Tibial nerve (tissue), 4 donors: ENCODE measurements around the gene LRRC8D. TPM values are rescaled to one million over a fixed set of nuclear protein-coding genes. Genes with fewer than 3 reads are reported as not detected.

Experiments
- DNase-seq, 2 donors: peaks; one replicate each; pipeline ENCODE4 v3.0.0-alpha.2; 2019; ENCODE audit warnings: low spot score in 2 of 2
- H3K27ac ChIP-seq, 4 donors: fragments of 200-600 bp; sonication (generic) in 3 of 4; one replicate each; pipeline ENCODE4 v1.5.1; 2017 to 2019; ENCODE audit warnings: mild to moderate bottlenecking in 1 of 4
- H3K27me3 ChIP-seq, 2 donors: fragments of 200-600 bp; sonication (generic) in 1 of 2; one replicate each; pipeline versions ENCODE4 v1.5.1 to v1.6.0; 2017 to 2019
- H3K36me3 ChIP-seq, 3 donors: fragments of 200-600 bp; sonication (generic); one replicate each; pipeline ENCODE4 v1.5.1; 2018 to 2019
- H3K4me1 ChIP-seq, 4 donors: fragments of 200-600 bp; sonication (generic) in 3 of 4; one replicate each; pipeline ENCODE4 v1.5.1; 2017 to 2019
- H3K4me3 ChIP-seq, 4 donors: fragments of 200-600 bp; sonication (generic) in 3 of 4; one replicate each; pipeline ENCODE4 v1.5.1; 2017 to 2019; ENCODE audit warnings: mild to moderate bottlenecking in 1 of 4, moderate library complexity in 1 of 4
- H3K9me3 ChIP-seq, 4 donors: fragments of 200-600 bp; sonication (generic) in 3 of 4; one replicate each; pipeline ENCODE4 v1.5.1; 2017 to 2019
- CTCF ChIP-seq, 5 experiments: fragments of 200-600 bp in 3 of 5; fragments of 450-650 bp in 2 of 5; sonication (generic) in 3 of 5; IDR thresholded peaks; one replicate each; pipeline ENCODE4 v1.5.1; 2016 to 2019; ENCODE audit warnings: antibody characterized with exemption in 5 of 5, mild to moderate bottlenecking in 3 of 5, moderate library complexity in 2 of 5
- EP300 ChIP-seq, 2 donors: sonication (generic); formaldehyde crosslinking; IDR thresholded peaks; one replicate each; pipeline ENCODE4 v1.6.1; 2017; ENCODE audit warnings: antibody characterized with exemption in 2 of 2, mild to moderate bottlenecking in 1 of 2
- POLR2A ChIP-seq, 2 donors: fragments of 450-650 bp; IDR thresholded peaks; one replicate each; pipeline ENCODE4 v1.6.1; 2017; ENCODE audit warnings: antibody characterized with exemption in 2 of 2, mild to moderate bottlenecking in 2 of 2, moderate library complexity in 2 of 2
- WGBS, 2 donors: methylation state at CpG; one replicate each; pipeline ENCODE4 v1.1.5; 2018; 5-methylcytosine and 5-hydroxymethylcytosine counted together
- total RNA-seq, 4 donors: library from RNA; depleted of rRNA; stranded (reverse); fragments of >200 nt; gene quantifications; one replicate each; pipeline ENCODE4 v1.1.0, GENCODE V29; 2016

The LRRC8D gene
- total RNA-seq, 4 donors from 2014 or later = 11.1 to 19.0 (median 15.3) TPM

- Histone ChIP-seq H3K27ac (no peak overlapping the region), H3K4me3 (no peak overlapping the region), H3K27me3 (no peaks in the 10 kb centered on the region), H3K9me3 (no peaks in the 10 kb centered on the region), H3K4me1 (peaks cover 0 to 26% (median 0%) of the 10 kb centered on the region in 4 donors), H3K36me3 (no peaks in the 10 kb centered on the region)
- 87 to 90% methylated on average over 7 of the region's 7 CpGs for WGBS, 2 donors
- DNase-seq = no peak
- TF ChIP-seq EP300 (IDR thresholded peaks at IDR 0.05) = no peak
- no peak for TF ChIP-seq POLR2A (IDR thresholded peaks at IDR 0.05)
- TF ChIP-seq CTCF (IDR thresholded peaks at IDR 0.05) = no peak
These were observed 78.1 kb downstream of the LRRC8D start for GRCh38 chr1:89898695-89899470.

GRCh38 chr1:89900323-89900722, 79.5 kb downstream of the LRRC8D start:
- no peaks in the 10 kb centered on the region for H3K27me3 ChIP-seq
- peaks cover 0 to 35% (median 0%) of the 10 kb centered on the region in 4 donors for H3K4me1 ChIP-seq
- H3K36me3 ChIP-seq = no peaks in the 10 kb centered on the region
- H3K27ac ChIP-seq = no peak overlapping the region
- H3K9me3 ChIP-seq = no peaks in the 10 kb centered on the region
- TF ChIP-seq EP300 (IDR thresholded peaks at IDR 0.05) = no peak
- no peak for TF ChIP-seq CTCF (IDR thresholded peaks at IDR 0.05)
- TF ChIP-seq POLR2A (IDR thresholded peaks at IDR 0.05) = no peak
- H3K4me3 ChIP-seq = no peak overlapping the region
- 85 to 87% methylated on average over 2 of the region's 2 CpGs for WGBS, 2 donors
- no peak for DNase-seq

DNA sequence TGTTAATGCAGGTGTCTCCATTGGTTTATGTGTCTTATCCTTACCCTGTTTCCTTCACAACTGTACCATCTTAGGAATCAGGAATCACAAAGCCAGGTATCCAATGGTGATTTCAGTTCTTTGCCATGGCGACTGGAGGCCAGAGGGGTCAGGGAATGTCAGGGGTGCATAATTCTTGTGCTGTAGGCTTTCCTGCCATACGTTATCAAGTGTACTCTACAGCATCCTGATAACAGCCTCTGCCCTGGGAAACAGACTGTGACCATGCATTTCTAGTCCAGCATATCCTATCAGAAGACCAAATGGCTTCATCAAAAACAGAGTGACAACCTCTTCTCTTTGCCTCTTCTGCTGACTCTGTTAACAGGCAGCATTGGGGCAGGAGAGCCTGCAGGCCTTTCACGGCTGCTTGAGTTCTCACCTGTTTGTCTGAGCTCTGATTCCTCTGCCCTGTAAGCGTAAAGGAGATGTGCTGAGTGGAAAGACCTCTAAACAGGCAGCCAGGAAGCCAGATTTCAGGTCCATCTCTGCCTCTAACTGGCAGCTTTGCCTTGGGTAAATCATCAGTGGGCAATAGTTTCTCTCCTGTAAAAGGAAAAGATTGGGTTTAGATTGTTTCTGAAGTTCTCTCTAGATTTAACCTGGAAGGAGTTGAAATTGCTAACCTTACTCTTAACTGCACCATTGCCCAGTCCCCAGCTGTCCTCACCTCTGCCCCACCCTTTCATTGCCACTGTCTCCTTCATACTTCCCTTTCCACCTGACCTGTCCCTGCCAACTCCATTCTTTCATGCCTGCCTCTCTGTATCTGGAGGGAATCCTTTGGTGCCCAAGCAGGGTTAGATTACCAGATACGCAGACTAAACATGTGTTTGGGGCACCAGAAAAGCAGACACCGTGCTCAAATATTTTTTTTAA, 80.2 kb downstream of the LRRC8D start:
- Histone ChIP-seq H3K4me3 (no peak overlapping the region), H3K36me3 (no peaks in the 10 kb centered on the region), H3K4me1 (peaks cover 0 to 42% (median 0%) of the 10 kb centered on the region in 4 donors), H3K27me3 (no peaks in the 10 kb centered on the region), H3K27ac (no peak overlapping the region), H3K9me3 (no peaks in the 10 kb centered on the region)
- TF ChIP-seq POLR2A (IDR thresholded peaks at IDR 0.05) (no peak), EP300 (IDR thresholded peaks at IDR 0.05) (no peak), CTCF (IDR thresholded peaks at IDR 0.05) (no peak)
- DNase-seq = no peak
- WGBS, 2 donors = 91 to 93% methylated on average over 6 of the region's 6 CpGs

DNA sequence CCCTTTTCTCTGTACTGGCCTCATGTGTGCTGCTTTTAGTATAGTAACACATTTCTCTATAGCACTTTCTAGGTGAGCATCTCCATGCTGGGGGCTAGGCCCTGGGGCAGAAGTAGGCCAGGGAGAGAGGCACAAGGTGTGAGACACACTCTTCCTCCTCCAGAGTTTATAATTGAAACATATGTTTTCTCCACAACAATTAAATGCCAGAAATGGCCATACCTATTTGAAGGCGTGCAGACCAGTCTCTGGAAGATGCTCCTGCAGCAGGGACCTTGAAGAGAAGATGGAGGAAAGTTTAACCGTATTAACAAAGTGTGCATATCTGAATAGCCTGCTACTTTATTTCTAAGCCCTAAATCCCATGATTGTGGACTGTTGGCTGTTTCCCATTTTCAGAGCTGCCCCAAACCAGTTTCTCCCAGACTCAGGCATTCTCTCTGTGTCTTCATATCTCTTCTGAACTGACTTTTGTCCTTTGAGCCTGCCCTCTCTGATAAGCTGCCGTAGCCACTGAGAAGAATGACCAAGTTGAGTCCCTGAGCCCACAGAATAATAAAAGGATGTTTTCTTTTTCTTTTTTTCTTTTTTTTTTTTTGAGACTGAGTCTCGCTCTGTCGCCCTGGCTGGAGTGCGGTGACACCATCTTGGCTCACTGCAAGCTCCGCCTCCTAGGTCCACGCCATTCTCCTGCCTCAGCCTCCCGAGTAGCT, 81.3 kb downstream of the LRRC8D start:
- no peak for TF ChIP-seq CTCF (IDR thresholded peaks at IDR 0.05)
- TF ChIP-seq EP300 (IDR thresholded peaks at IDR 0.05) = no peak
- H3K9me3 ChIP-seq = no peaks in the 10 kb centered on the region
- WGBS, 2 donors = 91 to 92% methylated on average over 9 of the region's 9 CpGs
- H3K36me3 ChIP-seq = no peaks in the 10 kb centered on the region
- no peak overlapping the region for H3K27ac ChIP-seq
- H3K27me3 ChIP-seq = no peaks in the 10 kb centered on the region
- H3K4me1 ChIP-seq = peaks cover 0 to 51% (median 4%) of the 10 kb centered on the region in 4 donors
- DNase-seq = no peak
- no peak overlapping the region for H3K4me3 ChIP-seq
